Ramos (cell line): ENCODE data around the gene RBM6.
"Not testable (repeated sequence)": the region's sequence is repeated elsewhere in the genome, so short reads cannot be mapped to it uniquely, and the experiment has no call there.

Experiments
- in situ Hi-C: fragments of 300-500 bp; cut with MboI; formaldehyde crosslinking; loops from one replicate; pipeline ENCODE4 v1.14.3; 2022; ENCODE audit warnings: low sequenced_read_pairs; ENCODE audit not compliant: unreplicated experiment

Gene RBM6

GRCh38 chr3:49976942-49977341, 37.0 kb downstream of the RBM6 start:
- in situ Hi-C loops, result no loop called here

GRCh38 chr3:49984394-49984793, 44.4 kb downstream of the RBM6 start:
- in situ Hi-C loops, result no loop called here

- in situ Hi-C loops, result no loop called here
Measured at GRCh38 chr3:49992326-49992725, 52.4 kb downstream of the RBM6 start.

GRCh38 chr3:49994476-49994875, 54.5 kb downstream of the RBM6 start:
- in situ Hi-C loops, result no loop called here

GRCh38 chr3:49996016-49996415, 56.1 kb downstream of the RBM6 start:
- in situ Hi-C loops, result no loop called here

- in situ Hi-C loops, result no loop called here
Measured at GRCh38 chr3:49997862-49998261, 57.9 kb downstream of the RBM6 start.

GRCh38 chr3:49998326-49998725, 58.4 kb downstream of the RBM6 start:
- in situ Hi-C loops, result no loop called here

- in situ Hi-C loops, result no loop called here
Measured at GRCh38 chr3:50001511-50001910, 61.6 kb downstream of the RBM6 start.

- in situ Hi-C loops, result no loop called here
Measured at GRCh38 chr3:50003216-50003615, 63.3 kb downstream of the RBM6 start.

GRCh38 chr3:50003824-50004223, 63.9 kb downstream of the RBM6 start:
- in situ Hi-C loops, result no loop called here

- in situ Hi-C loops, result no loop called here
Measured at GRCh38 chr3:50008931-50009330, 69.0 kb downstream of the RBM6 start.

- in situ Hi-C loops, result no loop called here
Measured at GRCh38 chr3:50010959-50011358, 71.0 kb downstream of the RBM6 start.

- in situ Hi-C loops, result no loop called here
Measured at GRCh38 chr3:50015918-50016317, 76.0 kb downstream of the RBM6 start.

GRCh38 chr3:50028346-50028745, 88.4 kb downstream of the RBM6 start:
- in situ Hi-C loops, result no loop called here

GRCh38 chr3:50031201-50031600, 91.3 kb downstream of the RBM6 start:
- in situ Hi-C loops, result not testable (repeated sequence)

- in situ Hi-C loops, result no loop called here
Measured at GRCh38 chr3:50044976-50045375, 105.0 kb downstream of the RBM6 start.

GRCh38 chr3:50047426-50047825, 107.5 kb downstream of the RBM6 start:
- in situ Hi-C loops, result no loop called here

- in situ Hi-C loops, result no loop called here
Measured at GRCh38 chr3:50050361-50050760, 110.4 kb downstream of the RBM6 start.

GRCh38 chr3:50057756-50058155, 117.8 kb downstream of the RBM6 start:
- in situ Hi-C loops, result no loop called here

GRCh38 chr3:50068134-50068533, 128.2 kb downstream of the RBM6 start:
- in situ Hi-C loops, result no loop called here

GRCh38 chr3:50078091-50078490, 138.1 kb downstream of the RBM6 start:
- in situ Hi-C loops, result no loop called here

- in situ Hi-C loops, result no loop called here
Measured at GRCh38 chr3:50078622-50079021, 138.7 kb downstream of the RBM6 start.

- in situ Hi-C loops, result not testable (repeated sequence)
Measured at GRCh38 chr3:50084951-50085350, 145.0 kb downstream of the RBM6 start.
